Erythroblast (primary cell): ENCODE data around the gene POU2F1.

Experiments
- GATA1 ChIP-seq: IDR thresholded peaks from 2 replicates; pipeline ENCODE4 v1.6.1; 2011; ENCODE audit warnings: low read depth, mild to moderate bottlenecking, control low read depth, low read length, moderate library complexity
- POLR2A ChIP-seq: IDR thresholded peaks from 2 replicates; pipeline ENCODE4 v1.6.1; 2011; ENCODE audit warnings: mild to moderate bottlenecking, low read length

GRCh38 chr1:167456524-167456923, 235.8 kb downstream of the POU2F1 start:
- TF ChIP-seq POLR2A (no peak), GATA1 (no peak)
